ENCODE results near the gene TMEM128. TPM values are rescaled to one million over a fixed set of nuclear protein-coding genes. Genes with fewer than 3 reads are reported as not detected.

Gene TMEM128
- total RNA-seq, 1 donor from 2014 or later = 12.0 TPM

Other genes starting within 250 kb of the TMEM128 start
- 0.32 TPM for gene OTOP1, start 21.3 kb downstream of the TMEM128 start, total RNA-seq
- gene LYAR, start 41.9 kb upstream of the TMEM128 start, total RNA-seq = 16.1 TPM
- gene ZBTB49, start 42.0 kb upstream of the TMEM128 start, total RNA-seq = 4.2 TPM
- 58.5 TPM for gene NSG1, start 138.9 kb upstream of the TMEM128 start, total RNA-seq

Data from esophagus mucosa (tissue), 1 donor.